GM23248 (cell line): ENCODE data around the gene TACR1. TPM values are rescaled to one million over a fixed set of nuclear protein-coding genes. Genes with fewer than 3 reads are reported as not detected.

ENCODE experiments used
- DNase-seq: peaks from one replicate; pipeline ENCODE4 v3.0.0-alpha.2; 2015
- H2AFZ ChIP-seq: fragments of 200-600 bp; sonication (generic); 2 replicates; pipeline ENCODE4 v1.6.1; 2016; ENCODE audit warnings: antibody characterized with exemption
- H3F3A ChIP-seq: fragments of 200-600 bp; sonication (generic); 2 replicates; pipeline ENCODE4 v1.6.1; 2016; ENCODE audit warnings: mild to moderate bottlenecking, antibody characterized with exemption, mixed run types; ENCODE audit not compliant: insufficient read depth
- H3K27ac ChIP-seq: fragments of 200-600 bp; sonication (generic); 2 replicates; pipeline ENCODE4 v1.5.1; 2016; ENCODE audit warnings: mild to moderate bottlenecking
- H3K27me3 ChIP-seq: fragments of 200-600 bp; sonication (generic); replicated peaks from 2 replicates; pipeline ENCODE4 v1.6.1; 2016; ENCODE audit warnings: mild to moderate bottlenecking; ENCODE audit not compliant: insufficient read depth
- H3K36me3 ChIP-seq: fragments of 200-600 bp; sonication (generic); 2 replicates; pipeline ENCODE4 v1.6.1; 2016; ENCODE audit warnings: low read depth, mild to moderate bottlenecking
- H3K4me1 ChIP-seq: fragments of 200-600 bp; sonication (generic); 2 replicates; pipeline ENCODE4 v1.6.1; 2016; ENCODE audit warnings: mild to moderate bottlenecking; ENCODE audit not compliant: insufficient read depth
- H3K4me2 ChIP-seq: fragments of 200-600 bp; sonication (generic); one replicate; pipeline ENCODE4 v1.6.1; 2016; ENCODE audit warnings: mild to moderate bottlenecking; ENCODE audit not compliant: unreplicated experiment
- H3K4me3 ChIP-seq: fragments of 200-600 bp; sonication (generic); 2 replicates; pipeline ENCODE4 v1.5.1; 2016; ENCODE audit warnings: mild to moderate bottlenecking
- H3K79me2 ChIP-seq: fragments of 200-600 bp; sonication (generic); 2 replicates; pipeline ENCODE4 v1.6.1; 2016; ENCODE audit warnings: mild to moderate bottlenecking; ENCODE audit not compliant: insufficient read depth
- H3K9ac ChIP-seq: fragments of 200-600 bp; sonication (generic); 2 replicates; pipeline ENCODE4 v1.6.1; 2016; ENCODE audit warnings: mild to moderate bottlenecking
- H3K9me2 ChIP-seq: fragments of 200-600 bp; sonication (generic); 2 replicates; pipeline ENCODE4 v1.6.1; 2016; ENCODE audit warnings: mixed run types, mild to moderate bottlenecking, moderate library complexity; ENCODE audit not compliant: insufficient read depth
- H3K9me3 ChIP-seq: fragments of 200-600 bp; sonication (generic); one replicate; pipeline ENCODE4 v1.6.1; 2017; ENCODE audit warnings: low read depth
- H4K20me1 ChIP-seq: fragments of 200-600 bp; sonication (generic); 2 replicates; pipeline ENCODE4 v1.6.0; 2016; ENCODE audit not compliant: insufficient read depth
- EZH2 ChIP-seq: fragments of 200-600 bp; sonication (generic); IDR thresholded peaks from 2 replicates; pipeline ENCODE4 v1.6.1; 2018; ENCODE audit warnings: antibody characterized with exemption, mild to moderate bottlenecking; ENCODE audit not compliant: insufficient read depth, poor library complexity, severe bottlenecking
- EZH2phosphoT487 ChIP-seq: fragments of 200-600 bp; sonication (generic); IDR thresholded peaks from 2 replicates; pipeline ENCODE4 v1.6.1; 2018; ENCODE audit warnings: antibody characterized with exemption, moderate library complexity, mild to moderate bottlenecking, low read depth; ENCODE audit not compliant: insufficient read depth
- WGBS, 2 experiments: methylation state at CpG; one replicate each; pipeline ENCODE4 v1.1.6; 2015 to 2017; ENCODE audit warnings: low lambda C conversion rate in 2 of 2, low coverage in 1 of 2; ENCODE audit errors: missing lambda C conversion rate in 2 of 2; 5-methylcytosine and 5-hydroxymethylcytosine counted together
- in situ Hi-C: fragments of 300-500 bp; cut with MboI; formaldehyde crosslinking; loops from 2 replicates; pipeline ENCODE4 v1.15.0; 2020
- polyA plus RNA-seq: library from polyadenylated mRNA; unstranded; fragments of >200 nt; fragmentation: Nextera tagmentation; extraction: Ambion mirVana; gene quantifications from 2 replicates; pipeline ENCODE4 v1.2.1, GENCODE V29; 2016
- total RNA-seq: library from RNA; depleted of rRNA; stranded (reverse); fragments of >200 nt; shearing (Covaris generic); gene quantifications from 2 replicates; pipeline ENCODE4 v1.2.3, GENCODE V29; 2014

Gene TACR1
- total and polyA plus RNA-seq, 2 experiments from 2014 or later: 0.11 to 0.65 TPM

GRCh38 chr2:75055820-75056675, 143.3 kb downstream of the TACR1 start:
- 0 out of 2 replicates have a peak, but pooled peaks cover 3% of the 10 kb centered on the region for H3F3A ChIP-seq
- no peaks in the 10 kb centered on the region for H4K20me1 ChIP-seq
- H3K36me3 ChIP-seq: no peaks in the 10 kb centered on the region
- H2AFZ ChIP-seq: peak overlapping the region; percentile 29
- no peaks in the 10 kb centered on the region for H3K9me2 ChIP-seq
- no peak overlapping the region for H3K4me3 ChIP-seq
- H3K9ac ChIP-seq: no peak overlapping the region
- in situ Hi-C loops: no loop called here
- no peaks in the 10 kb centered on the region for H3K27me3 ChIP-seq
- H3K27ac ChIP-seq: peak overlapping the region; percentile 65
- H3K9me3 ChIP-seq: no peaks in the 10 kb centered on the region
- DNase-seq: peak; percentile 75
- peaks cover 22% of the 10 kb centered on the region for H3K4me1 ChIP-seq
- WGBS, 2 experiments: 38 to 50% methylated on average over 10 of the region's 10 CpGs
- peak overlapping the region; percentile 13 for H3K4me2 ChIP-seq
- TF ChIP-seq EZH2: no peak
- no peak for TF ChIP-seq EZH2phosphoT487
- H3K79me2 ChIP-seq: no peaks in the 10 kb centered on the region

DNA sequence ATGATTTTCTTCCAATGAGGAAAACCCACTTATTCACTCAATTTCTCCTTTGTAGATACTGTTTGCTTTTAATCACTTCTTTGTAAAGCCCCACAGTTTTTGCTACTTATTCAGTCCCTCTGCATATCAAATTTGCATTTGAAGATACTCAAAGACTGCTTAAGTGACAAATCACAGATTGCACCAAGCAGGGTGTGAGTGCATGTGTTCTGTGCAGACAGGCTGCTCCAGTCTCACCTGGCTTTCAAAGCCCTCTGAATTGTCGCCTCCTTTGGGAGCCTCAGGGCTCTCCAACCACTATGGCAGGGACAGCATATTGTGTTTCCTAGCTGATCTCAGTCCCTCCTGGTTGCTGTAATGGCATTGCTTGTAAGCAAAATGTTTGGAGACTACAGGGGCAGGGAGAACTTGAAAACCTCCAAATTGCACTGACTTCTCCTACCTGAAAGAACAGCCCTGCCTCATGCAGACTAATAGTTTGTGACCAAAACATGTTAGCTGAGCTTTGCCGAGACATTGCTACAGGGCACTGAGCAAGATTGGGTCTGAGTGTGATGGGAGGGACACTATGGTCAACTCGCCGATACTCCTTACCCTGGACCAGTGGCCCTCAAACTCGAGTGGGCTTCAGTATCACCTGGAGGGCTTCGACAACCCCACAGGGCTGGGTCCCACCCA, 144.0 kb downstream of the TACR1 start:
- H3K4me2 ChIP-seq: peak overlapping the region; percentile 13
- peak overlapping the region; percentile 29; the same call in 1 of the 2 replicates for H2AFZ ChIP-seq
- no peaks in the 10 kb centered on the region for H3K9me2 ChIP-seq
- H3K9me3 ChIP-seq: no peaks in the 10 kb centered on the region
- no peak overlapping the region for H3K4me3 ChIP-seq
- H3K36me3 ChIP-seq: no peaks in the 10 kb centered on the region
- peak overlapping the region; percentile 65 for H3K27ac ChIP-seq
- peaks cover 22% of the 10 kb centered on the region for H3K4me1 ChIP-seq
- H3K27me3 ChIP-seq: no peaks in the 10 kb centered on the region
- H3F3A ChIP-seq: 0 out of 2 replicates have a peak, but pooled peaks cover 3% of the 10 kb centered on the region
- TF ChIP-seq EZH2 (no peak), EZH2phosphoT487 (no peak)
- H3K9ac ChIP-seq: no peak overlapping the region
- 60 to 66% methylated on average over 6 of the region's 6 CpGs for WGBS, 2 experiments
- DNase-seq: no peak
- H4K20me1 ChIP-seq: no peaks in the 10 kb centered on the region
- in situ Hi-C loops: no loop called here
- no peaks in the 10 kb centered on the region for H3K79me2 ChIP-seq

DNA sequence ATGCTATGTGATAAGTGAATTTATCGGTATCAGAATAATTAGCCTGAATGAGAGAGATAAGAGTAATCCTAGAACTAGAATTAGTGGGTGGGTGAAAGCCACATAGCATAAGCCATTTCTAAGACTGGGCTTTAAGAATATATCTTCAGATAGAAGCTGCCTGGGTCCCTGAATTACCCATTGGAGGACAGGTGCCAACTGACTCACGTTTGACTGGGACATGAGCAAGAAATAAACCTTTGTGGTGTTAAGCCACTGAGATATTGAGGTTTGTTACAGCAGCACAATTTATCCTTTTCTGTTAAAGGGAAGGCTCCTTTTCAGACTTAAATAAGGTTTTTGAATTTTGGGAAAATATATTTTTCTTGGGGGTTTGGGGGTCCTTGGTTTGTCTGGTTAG, 145.0 kb downstream of the TACR1 start:
- Histone ChIP-seq H3K79me2 (no peaks in the 10 kb centered on the region), H3K36me3 (no peaks in the 10 kb centered on the region), H3K9ac (no peak overlapping the region), H3K9me3 (no peaks in the 10 kb centered on the region), H3K9me2 (no peaks in the 10 kb centered on the region), H2AFZ (no peak overlapping the region), H3K4me1 (peaks cover 22% of the 10 kb centered on the region), H3K27ac (no peak overlapping the region), H3K4me2 (no peak overlapping the region), H3K27me3 (no peaks in the 10 kb centered on the region), H3F3A (0 out of 2 replicates have a peak, but pooled peaks cover 3% of the 10 kb centered on the region), H4K20me1 (no peaks in the 10 kb centered on the region), H3K4me3 (no peak overlapping the region)
- no peak for TF ChIP-seq EZH2phosphoT487
- WGBS, 2 experiments: 63 to 77% methylated on average over 2 of the region's 2 CpGs
- in situ Hi-C loops: no loop called here
- peak; percentile 32 for DNase-seq

DNA sequence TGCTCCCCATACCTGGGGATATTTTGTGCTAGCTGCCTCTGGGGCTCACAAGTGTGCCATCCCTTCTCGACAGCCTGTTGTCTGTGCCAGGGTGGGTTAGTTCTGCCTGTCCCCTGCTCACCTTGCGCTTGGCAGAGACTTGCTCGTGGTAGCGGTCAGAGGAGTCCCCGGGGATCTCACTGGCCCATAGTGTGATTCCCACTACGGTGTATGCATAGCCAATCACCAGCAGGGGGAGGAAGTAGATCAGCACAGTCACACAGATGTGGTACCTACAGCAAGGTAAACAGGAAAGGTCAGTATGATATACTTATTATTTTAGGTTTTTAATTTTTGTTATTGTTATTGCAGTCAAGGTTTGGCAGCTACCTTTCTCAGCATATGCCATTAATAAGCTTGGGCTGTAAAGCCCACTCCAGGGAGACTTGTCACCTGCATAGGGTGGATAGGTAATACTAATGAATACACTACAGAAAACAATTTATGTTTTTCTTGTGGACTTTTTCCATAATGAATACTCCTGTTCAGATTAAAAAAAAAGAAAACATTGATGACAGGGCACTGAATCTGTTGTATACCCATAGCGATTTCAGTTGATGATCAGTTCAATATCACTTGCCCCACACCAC, 145.7 kb downstream of the TACR1 start:
- no peaks in the 10 kb centered on the region for H4K20me1 ChIP-seq
- DNase-seq: peak; percentile 59

More for the DNA sequence above, 145.7 kb downstream of the TACR1 start:
- Histone ChIP-seq H3K9me3 (no peaks in the 10 kb centered on the region), H3K79me2 (no peaks in the 10 kb centered on the region), H3K9me2 (no peaks in the 10 kb centered on the region), H2AFZ (no peak overlapping the region), H3K4me2 (no peak overlapping the region), H3K9ac (no peak overlapping the region), H3F3A (peaks cover 9% of the 10 kb centered on the region), H3K27me3 (no peaks in the 10 kb centered on the region), H3K36me3 (no peaks in the 10 kb centered on the region), H3K4me1 (peaks cover 22% of the 10 kb centered on the region), H3K4me3 (no peak overlapping the region), H3K27ac (no peak overlapping the region)
- in situ Hi-C loops: no loop called here
- WGBS, 2 experiments: 63 to 64% methylated on average over 7 of the region's 7 CpGs
- TF ChIP-seq EZH2phosphoT487: no peak
- TF ChIP-seq EZH2: no peak
